K562 (cell line): ENCODE data around the gene SLC4A4. TPM values are rescaled to one million over a fixed set of nuclear protein-coding genes. Genes with fewer than 3 reads are reported as not detected.

ENCODE experiments used
- ELF1 ChIP-seq: fragments of 200-800 bp; sonication (Bioruptor generic); IDR thresholded peaks from 2 replicates; pipeline ENCODE4 v1.6.1; 2016; ENCODE audit warnings: missing genetic modification characterization, missing compliant biosample characterization
- MBD2 ChIP-seq: sonication (generic); IDR thresholded peaks from 2 replicates; pipeline ENCODE4 v1.6.1; 2016; ENCODE audit warnings: low read depth, borderline replicate concordance
- NFIX ChIP-seq: fragments of 250-450 bp; sonication (Bioruptor Pico); IDR thresholded peaks from 2 replicates; pipeline ENCODE4 v1.4.0; 2020; ENCODE audit warnings: low read depth, mild to moderate bottlenecking, moderate library complexity
- PHB ChIP-seq: fragments of 250-450 bp; sonication (Bioruptor Pico); IDR thresholded peaks from 2 replicates; pipeline ENCODE4 v1.5.0; 2021
- RBM39 ChIP-seq: fragments of 200-400 bp; formaldehyde crosslinking; optimal IDR thresholded peaks from 2 replicates; pipeline ENCODE3; 2018; ENCODE audit warnings: low read depth, low read length
- polyA plus RNA-seq, 8 experiments: library from polyadenylated mRNA; depleted of rRNA in 4 of 8; stranded (reverse) in 5 of 8; unstranded in 3 of 8; fragments of >200 nt; fragmentation: Nextera tagmentation in 2 of 8; fragmentation: Illumina TruSeq in 1 of 8; extraction: Ambion mirVana in 2 of 8; extraction: Trizol in 1 of 8; gene quantifications; 2 replicates each; pipeline versions ENCODE4 v1.2.1 to v1.2.3, GENCODE V29; 2011 to 2014; ENCODE audit warnings: inconsistent platforms in 1 of 8, missing spikeins in 1 of 8
- total RNA-seq, 7 experiments: library from RNA; depleted of rRNA in 6 of 7; stranded (reverse); fragments of >200 nt in 6 of 7; fragmentation: Illumina TruSeq in 2 of 7; extraction: Trizol in 2 of 7; gene quantifications; 2 replicates each; pipeline versions ENCODE4 v1.2.1 to v1.2.3, GENCODE V29; 2011 to 2021; ENCODE audit warnings: low replicate concordance in 1 of 7
- TF ChIP-seq, protein P1 (sequence below), 2 experiments: fragments of 150-350 bp in 1 of 2; IDR thresholded peaks; 2 replicates each; pipeline ENCODE4 v1.6.1; 2012 to 2016; ENCODE audit warnings: low read depth in 2 of 2, low read length in 2 of 2, mild to moderate bottlenecking in 1 of 2, moderate library complexity in 1 of 2
- TF ChIP-seq, protein P2 (sequence below), 2 experiments: IDR thresholded peaks; 2 replicates each; pipeline ENCODE4 v1.6.1; 2012; ENCODE audit warnings: improper control_type of control experiment in 2 of 2, low read depth in 2 of 2, low read length in 2 of 2, borderline replicate concordance in 1 of 2
- TF ChIP-seq, protein P3 (sequence below), 2 experiments: fragments of 450-650 bp in 1 of 2; sonication (generic) in 1 of 2; formaldehyde crosslinking in 1 of 2; IDR thresholded peaks in 1 of 2; conservative IDR thresholded peaks in 1 of 2; 2 replicates each; pipeline versions ENCODE4 v1.6.1 to v1.8.1; 2016 to 2023; ENCODE audit warnings: mild to moderate bottlenecking in 2 of 2, moderate library complexity in 2 of 2, inconsistent platforms in 1 of 2, missing genetic modification reagents in 1 of 2
- TF ChIP-seq, protein P4 (sequence below), 2 experiments: fragments of 200-800 bp in 1 of 2; sonication (Bioruptor generic) in 1 of 2; sonication (generic) in 1 of 2; formaldehyde crosslinking in 1 of 2; IDR thresholded peaks in 1 of 2; conservative IDR thresholded peaks in 1 of 2; 2 replicates each; pipeline versions ENCODE4 v1.5.0 to v1.6.1; 2016 to 2020; ENCODE audit warnings: missing compliant biosample characterization in 1 of 2, missing genetic modification characterization in 1 of 2, missing genetic modification reagents in 1 of 2
- TF ChIP-seq, protein P5 (sequence below): sonication (generic); formaldehyde crosslinking; IDR thresholded peaks from 2 replicates; pipeline ENCODE4 v1.8.0; 2022; ENCODE audit warnings: mild to moderate bottlenecking, missing genetic modification reagents
- TF ChIP-seq, protein P6 (sequence below): fragments of 450-650 bp; IDR thresholded peaks from 2 replicates; pipeline ENCODE4 v1.6.1; 2016; ENCODE audit warnings: mild to moderate bottlenecking

SLC4A4 gene
- total and polyA plus RNA-seq, 9 of the 15 experiments (the other 6 are each of a cell fraction or from before 2014, with no cell fraction given) = 0.01 to 0.18 (median 0.07) TPM; not detected in 2

DNA sequence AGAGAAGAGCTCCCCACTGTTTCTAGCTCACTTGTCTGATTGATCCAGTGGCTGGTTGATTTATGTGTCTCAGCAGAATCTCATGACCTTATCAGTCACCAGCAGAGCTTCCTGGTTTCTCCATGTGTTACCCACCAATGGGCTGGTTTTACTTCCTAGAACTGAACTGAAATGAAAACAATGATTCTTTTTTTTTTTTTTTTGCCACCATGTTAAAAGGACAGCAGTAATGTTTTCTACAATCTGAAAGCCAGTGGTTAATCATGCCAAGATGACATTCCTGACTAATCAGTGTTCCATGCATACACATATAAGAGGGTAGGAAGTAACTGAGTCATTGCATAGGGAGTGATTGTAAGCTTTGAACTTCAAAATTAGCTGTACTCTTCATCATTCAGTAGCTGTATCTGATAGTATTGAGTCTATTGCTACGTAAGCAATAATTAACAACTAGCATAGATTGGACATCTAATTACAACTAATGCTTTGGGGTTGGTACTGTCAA, 67.7 kb downstream of the SLC4A4 start (continued):
- TF ChIP-seq, protein P1, sequence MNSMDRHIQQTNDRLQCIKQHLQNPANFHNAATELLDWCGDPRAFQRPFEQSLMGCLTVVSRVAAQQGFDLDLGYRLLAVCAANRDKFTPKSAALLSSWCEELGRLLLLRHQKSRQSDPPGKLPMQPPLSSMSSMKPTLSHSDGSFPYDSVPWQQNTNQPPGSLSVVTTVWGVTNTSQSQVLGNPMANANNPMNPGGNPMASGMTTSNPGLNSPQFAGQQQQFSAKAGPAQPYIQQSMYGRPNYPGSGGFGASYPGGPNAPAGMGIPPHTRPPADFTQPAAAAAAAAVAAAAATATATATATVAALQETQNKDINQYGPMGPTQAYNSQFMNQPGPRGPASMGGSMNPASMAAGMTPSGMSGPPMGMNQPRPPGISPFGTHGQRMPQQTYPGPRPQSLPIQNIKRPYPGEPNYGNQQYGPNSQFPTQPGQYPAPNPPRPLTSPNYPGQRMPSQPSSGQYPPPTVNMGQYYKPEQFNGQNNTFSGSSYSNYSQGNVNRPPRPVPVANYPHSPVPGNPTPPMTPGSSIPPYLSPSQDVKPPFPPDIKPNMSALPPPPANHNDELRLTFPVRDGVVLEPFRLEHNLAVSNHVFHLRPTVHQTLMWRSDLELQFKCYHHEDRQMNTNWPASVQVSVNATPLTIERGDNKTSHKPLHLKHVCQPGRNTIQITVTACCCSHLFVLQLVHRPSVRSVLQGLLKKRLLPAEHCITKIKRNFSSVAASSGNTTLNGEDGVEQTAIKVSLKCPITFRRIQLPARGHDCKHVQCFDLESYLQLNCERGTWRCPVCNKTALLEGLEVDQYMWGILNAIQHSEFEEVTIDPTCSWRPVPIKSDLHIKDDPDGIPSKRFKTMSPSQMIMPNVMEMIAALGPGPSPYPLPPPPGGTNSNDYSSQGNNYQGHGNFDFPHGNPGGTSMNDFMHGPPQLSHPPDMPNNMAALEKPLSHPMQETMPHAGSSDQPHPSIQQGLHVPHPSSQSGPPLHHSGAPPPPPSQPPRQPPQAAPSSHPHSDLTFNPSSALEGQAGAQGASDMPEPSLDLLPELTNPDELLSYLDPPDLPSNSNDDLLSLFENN (IDR thresholded peaks at IDR 0.05; ENCODE audit: low read depth in 2 of 2, low read length in 2 of 2) = 0 out of 4 replicates have a peak, but pooled peaks of 1 of the 2 experiments have one; percentile 64
- TF ChIP-seq, protein P2, sequence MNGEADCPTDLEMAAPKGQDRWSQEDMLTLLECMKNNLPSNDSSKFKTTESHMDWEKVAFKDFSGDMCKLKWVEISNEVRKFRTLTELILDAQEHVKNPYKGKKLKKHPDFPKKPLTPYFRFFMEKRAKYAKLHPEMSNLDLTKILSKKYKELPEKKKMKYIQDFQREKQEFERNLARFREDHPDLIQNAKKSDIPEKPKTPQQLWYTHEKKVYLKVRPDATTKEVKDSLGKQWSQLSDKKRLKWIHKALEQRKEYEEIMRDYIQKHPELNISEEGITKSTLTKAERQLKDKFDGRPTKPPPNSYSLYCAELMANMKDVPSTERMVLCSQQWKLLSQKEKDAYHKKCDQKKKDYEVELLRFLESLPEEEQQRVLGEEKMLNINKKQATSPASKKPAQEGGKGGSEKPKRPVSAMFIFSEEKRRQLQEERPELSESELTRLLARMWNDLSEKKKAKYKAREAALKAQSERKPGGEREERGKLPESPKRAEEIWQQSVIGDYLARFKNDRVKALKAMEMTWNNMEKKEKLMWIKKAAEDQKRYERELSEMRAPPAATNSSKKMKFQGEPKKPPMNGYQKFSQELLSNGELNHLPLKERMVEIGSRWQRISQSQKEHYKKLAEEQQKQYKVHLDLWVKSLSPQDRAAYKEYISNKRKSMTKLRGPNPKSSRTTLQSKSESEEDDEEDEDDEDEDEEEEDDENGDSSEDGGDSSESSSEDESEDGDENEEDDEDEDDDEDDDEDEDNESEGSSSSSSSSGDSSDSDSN (IDR thresholded peaks at IDR 0.05; ENCODE audit: borderline replicate concordance in 1 of 2, low read depth in 2 of 2, low read length in 2 of 2) = no peak
- peak; percentile 93 for TF ChIP-seq ELF1 (tag)
- TF ChIP-seq NFIX (CRISPR knock-in tag) = no peak
- TF ChIP-seq, protein P3, sequence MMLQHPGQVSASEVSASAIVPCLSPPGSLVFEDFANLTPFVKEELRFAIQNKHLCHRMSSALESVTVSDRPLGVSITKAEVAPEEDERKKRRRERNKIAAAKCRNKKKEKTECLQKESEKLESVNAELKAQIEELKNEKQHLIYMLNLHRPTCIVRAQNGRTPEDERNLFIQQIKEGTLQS (IDR thresholded peaks at IDR 0.05) = 0 out of 2 replicates have a peak, but pooled peaks have one; percentile 16
- TF ChIP-seq, protein P3 (CRISPR knock-in tag; conservative IDR thresholded peaks at IDR 0.05) = no peak
- TF ChIP-seq RBM39 = no peak
- TF ChIP-seq, protein P4, sequence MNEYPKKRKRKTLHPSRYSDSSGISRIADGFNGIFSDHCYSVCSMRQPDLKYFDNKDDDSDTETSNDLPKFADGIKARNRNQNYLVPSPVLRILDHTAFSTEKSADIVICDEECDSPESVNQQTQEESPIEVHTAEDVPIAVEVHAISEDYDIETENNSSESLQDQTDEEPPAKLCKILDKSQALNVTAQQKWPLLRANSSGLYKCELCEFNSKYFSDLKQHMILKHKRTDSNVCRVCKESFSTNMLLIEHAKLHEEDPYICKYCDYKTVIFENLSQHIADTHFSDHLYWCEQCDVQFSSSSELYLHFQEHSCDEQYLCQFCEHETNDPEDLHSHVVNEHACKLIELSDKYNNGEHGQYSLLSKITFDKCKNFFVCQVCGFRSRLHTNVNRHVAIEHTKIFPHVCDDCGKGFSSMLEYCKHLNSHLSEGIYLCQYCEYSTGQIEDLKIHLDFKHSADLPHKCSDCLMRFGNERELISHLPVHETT (CRISPR knock-in tag; conservative IDR thresholded peaks at IDR 0.05 in 1 of 2, IDR thresholded peaks at IDR 0.05 in 1 of 2) = peak in 1 of 2 experiments; percentile 60; a peak in 1 of 4 replicates
- 0 out of 2 replicates have a peak, but pooled peaks have one; percentile 30 for TF ChIP-seq MBD2
- TF ChIP-seq, protein P5, sequence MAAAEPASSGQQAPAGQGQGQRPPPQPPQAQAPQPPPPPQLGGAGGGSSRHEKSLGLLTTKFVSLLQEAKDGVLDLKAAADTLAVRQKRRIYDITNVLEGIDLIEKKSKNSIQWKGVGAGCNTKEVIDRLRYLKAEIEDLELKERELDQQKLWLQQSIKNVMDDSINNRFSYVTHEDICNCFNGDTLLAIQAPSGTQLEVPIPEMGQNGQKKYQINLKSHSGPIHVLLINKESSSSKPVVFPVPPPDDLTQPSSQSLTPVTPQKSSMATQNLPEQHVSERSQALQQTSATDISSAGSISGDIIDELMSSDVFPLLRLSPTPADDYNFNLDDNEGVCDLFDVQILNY (CRISPR knock-in tag) = no peak
- TF ChIP-seq, protein P6, sequence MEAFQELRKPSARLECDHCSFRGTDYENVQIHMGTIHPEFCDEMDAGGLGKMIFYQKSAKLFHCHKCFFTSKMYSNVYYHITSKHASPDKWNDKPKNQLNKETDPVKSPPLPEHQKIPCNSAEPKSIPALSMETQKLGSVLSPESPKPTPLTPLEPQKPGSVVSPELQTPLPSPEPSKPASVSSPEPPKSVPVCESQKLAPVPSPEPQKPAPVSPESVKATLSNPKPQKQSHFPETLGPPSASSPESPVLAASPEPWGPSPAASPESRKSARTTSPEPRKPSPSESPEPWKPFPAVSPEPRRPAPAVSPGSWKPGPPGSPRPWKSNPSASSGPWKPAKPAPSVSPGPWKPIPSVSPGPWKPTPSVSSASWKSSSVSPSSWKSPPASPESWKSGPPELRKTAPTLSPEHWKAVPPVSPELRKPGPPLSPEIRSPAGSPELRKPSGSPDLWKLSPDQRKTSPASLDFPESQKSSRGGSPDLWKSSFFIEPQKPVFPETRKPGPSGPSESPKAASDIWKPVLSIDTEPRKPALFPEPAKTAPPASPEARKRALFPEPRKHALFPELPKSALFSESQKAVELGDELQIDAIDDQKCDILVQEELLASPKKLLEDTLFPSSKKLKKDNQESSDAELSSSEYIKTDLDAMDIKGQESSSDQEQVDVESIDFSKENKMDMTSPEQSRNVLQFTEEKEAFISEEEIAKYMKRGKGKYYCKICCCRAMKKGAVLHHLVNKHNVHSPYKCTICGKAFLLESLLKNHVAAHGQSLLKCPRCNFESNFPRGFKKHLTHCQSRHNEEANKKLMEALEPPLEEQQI = 0 out of 2 replicates have a peak, but pooled peaks have one; percentile 18
- TF ChIP-seq PHB (CRISPR knock-in tag) = no peak
